GM19372 (cell line): ENCODE results near the gene CPT1A.

Experiments
- ATAC-seq: cut with Tn5 transposase; IDR thresholded peaks from one replicate; pipeline ENCODE4 v1.9.1; 2021; ENCODE audit warnings: mild to moderate bottlenecking, low read depth, moderate library complexity; ENCODE audit not compliant: unreplicated experiment

The CPT1A gene

DNA sequence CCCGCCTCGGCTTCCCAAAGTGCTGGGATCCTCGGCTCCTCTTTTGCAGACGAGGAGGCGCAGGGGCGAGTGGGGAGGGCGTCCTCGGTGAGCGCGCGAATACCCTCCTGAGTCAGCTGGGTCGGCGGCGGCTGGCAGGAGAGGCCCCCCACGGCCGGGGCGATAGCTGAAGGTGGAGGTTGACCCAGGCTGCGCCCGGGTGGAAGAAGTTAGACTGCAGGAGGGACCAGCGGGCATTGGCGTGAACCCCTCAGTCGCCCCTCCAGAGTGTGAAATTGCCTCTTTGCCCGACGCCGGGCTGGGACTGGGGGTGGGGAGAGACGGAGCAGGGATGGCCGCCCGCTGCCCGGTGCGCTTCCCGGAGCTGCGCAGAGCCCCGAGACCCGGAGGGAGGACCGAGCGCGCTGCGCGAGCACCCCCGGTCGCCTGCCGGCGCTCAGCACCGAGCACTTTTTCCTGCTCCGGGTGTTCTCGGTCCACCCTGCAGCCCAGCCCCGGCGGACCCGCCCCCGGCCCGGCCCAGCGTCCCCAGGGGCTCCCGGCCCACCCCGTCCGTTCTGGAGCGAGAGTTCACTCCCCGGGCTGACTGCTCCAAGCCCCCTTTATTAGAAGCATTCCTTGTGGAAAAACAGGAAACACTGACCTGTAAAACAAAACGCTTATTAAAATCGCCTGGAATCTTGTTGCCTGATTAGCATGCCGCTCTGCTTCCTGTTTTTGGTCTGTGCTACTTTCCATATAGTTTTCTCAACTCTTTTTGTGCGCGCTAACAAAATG lies 13.7 kb upstream of the CPT1A start:
- no peak for ATAC-seq

GRCh38 chr11:68854273-68854958 lies 12.7 kb upstream of the CPT1A start:
- ATAC-seq: no peak

DNA sequence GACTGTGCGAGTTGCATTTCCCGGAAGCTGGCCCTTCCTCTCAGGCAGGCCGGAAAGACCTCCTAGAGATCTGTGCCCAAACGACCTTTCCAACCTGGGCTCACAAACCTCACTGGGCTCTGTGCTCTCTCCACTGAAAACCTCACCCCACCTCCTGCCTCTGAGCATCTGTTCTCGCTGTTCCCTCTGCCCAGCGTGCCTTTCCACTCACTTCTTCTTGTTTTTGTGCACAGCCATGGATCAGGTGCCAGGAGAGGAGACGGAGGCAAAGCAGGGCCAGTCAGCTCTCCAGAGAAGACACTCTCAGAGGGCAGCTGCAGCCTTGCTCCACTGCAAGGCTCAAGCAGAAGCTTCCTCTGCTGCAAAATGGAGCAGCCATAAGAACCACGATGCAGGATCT lies 10.9 kb upstream of the CPT1A start:
- ATAC-seq: no peak

DNA sequence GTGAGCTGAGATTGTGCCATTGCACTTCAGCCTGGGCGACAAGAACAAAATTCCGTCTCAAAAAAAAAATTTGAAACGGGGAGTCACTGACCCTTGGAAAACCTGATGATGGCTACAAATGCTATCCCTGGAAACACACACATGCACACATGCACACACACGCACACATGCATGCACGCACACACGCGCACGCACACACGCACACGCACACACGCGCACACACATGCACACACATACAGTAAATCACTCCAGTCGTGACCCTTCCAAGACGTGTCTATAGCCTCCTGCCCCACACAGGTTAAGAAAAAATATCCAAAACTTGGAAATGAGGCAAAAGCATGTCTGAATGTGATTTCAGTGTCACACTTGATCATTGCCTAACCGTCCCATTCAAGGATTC lies 6.7 kb upstream of the CPT1A start:
- no peak for ATAC-seq

GRCh38 chr11:68847395-68847794 lies 5.7 kb upstream of the CPT1A start:
- no peak for ATAC-seq

DNA sequence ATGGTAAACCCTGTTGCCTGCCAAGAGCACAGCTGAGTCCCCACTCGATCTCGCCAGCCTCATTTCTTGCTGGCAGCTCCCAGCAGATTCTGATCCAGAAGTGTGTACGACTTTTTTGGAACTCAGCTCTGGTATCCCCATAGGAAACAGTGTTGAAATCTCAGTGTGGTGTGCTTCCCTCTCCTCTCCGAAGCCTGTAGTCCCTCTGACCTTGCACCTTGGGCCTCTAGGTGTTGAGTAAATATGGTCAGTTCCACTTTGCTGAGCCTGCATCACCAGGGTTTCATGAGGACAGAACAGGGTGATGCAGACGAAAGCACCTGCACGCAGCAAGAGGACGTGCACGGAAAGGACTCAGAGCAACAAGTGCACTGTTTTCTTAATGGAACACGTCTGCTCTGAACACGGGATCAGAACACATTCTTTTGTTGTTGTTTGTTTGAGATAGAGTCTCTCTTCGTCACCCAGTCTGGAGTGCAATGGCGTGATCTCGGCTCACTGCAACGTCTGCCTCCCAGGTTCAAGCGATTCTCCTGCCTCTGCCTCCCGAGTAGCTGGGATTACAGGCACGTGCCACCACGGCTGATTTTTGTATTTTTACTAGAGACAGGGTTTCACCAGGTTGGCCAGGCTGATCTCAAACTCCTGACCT lies 3.8 kb upstream of the CPT1A start:
- ATAC-seq: no peak

GRCh38 chr11:68844801-68845200 lies 3.1 kb upstream of the CPT1A start:
- no peak for ATAC-seq

- no peak for ATAC-seq
Observed at GRCh38 chr11:68844376-68844775, 2.7 kb upstream of the CPT1A start.

GRCh38 chr11:68843703-68844312 lies 2.1 kb upstream of the CPT1A start:
- no peak for ATAC-seq

DNA sequence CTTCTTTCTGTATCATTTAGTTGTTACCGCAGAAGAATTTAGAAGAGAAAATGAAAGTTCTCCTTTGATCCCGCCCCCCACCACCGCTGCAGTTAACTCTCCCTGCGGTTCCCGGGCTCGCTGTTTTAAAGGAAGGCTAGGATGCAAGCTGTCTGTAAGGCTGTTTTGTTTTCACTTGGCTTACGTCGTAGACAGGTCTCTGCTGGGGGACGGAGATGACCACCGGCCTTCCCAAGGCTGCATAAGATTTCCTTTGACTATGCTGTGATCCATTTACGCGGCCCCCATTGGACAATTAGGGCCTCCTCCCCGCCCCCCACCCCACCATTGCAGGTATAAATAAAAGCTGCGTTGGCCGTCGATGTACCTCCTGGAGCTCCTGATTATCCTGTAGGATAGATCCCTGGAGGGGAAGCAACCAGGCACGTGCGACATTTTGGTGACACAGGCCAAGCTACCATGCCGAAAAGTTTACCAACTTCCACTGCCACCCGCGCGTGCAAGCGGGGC lies 1.4 kb upstream of the CPT1A start:
- no peak for ATAC-seq

DNA sequence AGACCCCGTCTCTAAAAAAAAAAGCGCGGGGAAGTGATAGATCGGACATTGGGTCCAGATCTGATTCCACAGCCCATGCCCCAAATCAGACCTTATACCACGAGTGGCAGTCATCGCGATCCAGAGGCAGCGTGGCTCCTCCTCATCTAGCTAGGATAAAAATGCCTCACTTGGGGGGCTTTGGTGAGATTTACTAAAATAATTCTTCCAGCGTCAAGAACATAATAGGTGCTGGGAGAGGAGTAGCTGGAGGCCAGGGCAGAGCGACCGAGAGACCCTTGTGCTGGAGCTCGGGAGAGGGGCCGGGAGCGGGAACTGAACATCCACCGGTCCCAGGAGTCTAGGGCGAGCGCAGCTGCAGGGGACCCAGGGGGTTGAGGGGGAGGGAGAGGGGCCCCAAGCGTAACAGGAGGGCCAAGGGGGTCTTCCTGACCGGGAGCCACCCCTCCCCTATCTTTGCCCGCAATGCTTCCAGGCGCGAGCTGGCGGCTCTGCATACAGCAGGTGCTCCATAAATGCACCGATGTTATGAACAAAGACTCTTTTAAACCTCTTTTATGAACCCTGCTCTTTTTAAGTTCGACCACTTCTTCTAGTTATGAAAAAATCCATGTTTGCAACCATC lies 823 bp upstream of the CPT1A start:
- ATAC-seq: no peak

- ATAC-seq: no peak
Observed at GRCh38 chr11:68840661-68841653, 759 bp downstream of the CPT1A start.

- no peak for ATAC-seq
Observed at GRCh38 chr11:68839911-68840641, 1.6 kb downstream of the CPT1A start.

DNA sequence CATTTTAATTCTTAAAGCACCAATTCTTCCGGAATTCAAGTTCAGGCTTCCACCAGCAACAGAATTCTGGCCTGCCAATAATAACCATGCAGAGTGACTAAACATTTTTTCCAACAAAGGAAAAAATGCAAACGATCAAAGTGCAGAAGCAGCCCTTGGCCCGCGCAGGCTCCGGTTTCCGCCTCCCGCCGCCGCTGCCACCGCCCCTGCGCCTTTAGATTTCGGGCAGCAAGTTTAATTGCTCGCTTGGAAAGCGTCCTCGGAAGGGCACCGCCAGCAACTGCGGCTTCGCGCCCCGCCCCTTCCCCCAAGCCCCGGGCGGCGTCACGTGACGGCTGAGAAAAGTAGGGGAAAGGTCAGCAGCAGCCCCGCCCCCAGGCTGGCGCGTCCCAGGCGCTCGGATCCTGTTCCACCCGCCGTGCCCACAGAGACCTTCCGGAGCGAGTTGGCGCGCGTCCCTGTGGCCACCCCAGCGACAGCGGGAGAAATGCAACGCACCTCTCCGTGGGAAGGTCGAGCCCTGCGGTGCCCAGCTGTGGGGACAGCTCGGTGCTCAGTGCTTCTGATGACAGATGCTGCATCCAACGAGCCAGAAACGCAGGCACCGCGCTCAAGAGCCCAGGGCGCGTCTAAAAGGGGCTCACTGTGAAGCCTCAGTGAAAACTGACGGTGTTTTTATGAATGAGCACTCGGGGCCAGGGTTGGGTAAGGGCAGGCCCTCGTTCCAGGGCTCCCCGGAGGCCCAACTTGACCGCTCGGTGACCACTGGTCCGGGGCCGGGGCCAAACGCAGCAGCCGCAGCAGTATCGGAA lies 2.5 kb downstream of the CPT1A start:
- peak; percentile 47 for ATAC-seq

GRCh38 chr11:68838572-68838964 lies 3.1 kb downstream of the CPT1A start:
- no peak for ATAC-seq

GRCh38 chr11:68837583-68838571 lies 3.8 kb downstream of the CPT1A start:
- ATAC-seq: no peak

- no peak for ATAC-seq
Observed at GRCh38 chr11:68835749-68836148, 6.0 kb downstream of the CPT1A start.
